GM19467 (cell line): Measurements from ENCODE around the gene DHRS2.

Experiments
- ATAC-seq: cut with Tn5 transposase; IDR thresholded peaks from one replicate; pipeline ENCODE4 v1.9.1; 2021; ENCODE audit warnings: mild to moderate bottlenecking, moderate library complexity; ENCODE audit not compliant: unreplicated experiment

DHRS2 gene

DNA sequence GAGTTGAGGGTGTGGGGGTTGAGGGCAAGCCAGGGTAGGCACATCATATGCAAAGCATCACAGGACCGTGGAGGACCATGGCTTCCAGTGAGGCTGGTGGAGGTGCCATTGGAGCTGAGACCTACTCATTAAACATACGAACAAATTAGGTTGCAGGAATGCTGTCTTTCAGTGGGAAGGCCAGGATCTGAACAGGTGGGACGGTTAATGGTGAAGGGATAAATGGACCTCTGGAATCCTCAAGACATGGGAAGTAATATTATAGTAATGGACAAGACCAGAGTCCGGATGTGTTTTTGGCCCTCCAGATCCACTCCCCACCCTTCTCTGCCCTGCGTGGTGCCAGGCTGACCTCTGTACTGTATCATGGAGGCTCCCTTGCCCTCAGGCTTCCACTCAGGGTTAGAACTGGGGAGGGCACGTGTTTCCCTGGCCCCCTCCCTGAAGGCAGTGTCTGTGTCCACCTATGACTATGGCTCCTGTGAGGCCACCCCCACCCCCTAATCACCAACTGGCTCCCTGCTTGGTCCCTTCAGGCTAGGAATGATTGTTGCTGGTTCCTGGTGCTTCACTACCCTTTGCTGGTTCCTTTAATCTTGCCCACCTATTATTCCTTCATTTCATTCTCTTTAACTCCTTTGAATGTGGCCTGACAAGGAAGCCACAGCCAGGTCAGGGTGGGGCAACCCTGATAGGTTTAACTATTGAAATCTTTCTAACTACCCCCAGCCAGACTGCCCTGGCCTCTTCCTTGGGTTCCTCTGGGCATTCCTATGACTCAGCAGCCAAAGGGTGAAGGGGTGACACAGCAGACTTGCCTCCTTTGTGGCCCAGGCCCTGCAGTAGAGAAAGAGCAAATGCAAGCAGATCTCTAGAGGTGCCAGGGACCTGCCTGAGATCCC, 10.7 kb downstream of the DHRS2 start:
- no peak for ATAC-seq

DNA sequence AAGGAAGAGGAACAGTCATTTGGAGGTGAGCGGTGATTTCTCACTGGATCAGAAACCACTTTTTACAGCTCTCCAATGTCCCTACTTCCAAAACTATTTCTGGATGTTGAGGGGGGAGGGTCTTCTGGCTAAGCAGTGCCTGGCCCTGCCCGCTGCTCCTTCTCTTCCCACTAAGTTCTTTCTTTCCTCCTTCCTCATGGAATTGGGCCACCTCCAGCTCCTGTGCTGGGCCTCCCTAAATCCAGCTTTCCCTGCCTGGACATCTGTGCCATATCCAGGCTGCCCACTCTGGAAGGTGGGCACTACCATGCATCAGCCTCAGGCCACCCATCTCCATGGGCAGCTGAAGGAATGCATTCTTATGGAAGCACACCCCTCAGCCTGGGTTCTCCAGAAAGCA, 11.5 kb downstream of the DHRS2 start:
- ATAC-seq: no peak

DNA sequence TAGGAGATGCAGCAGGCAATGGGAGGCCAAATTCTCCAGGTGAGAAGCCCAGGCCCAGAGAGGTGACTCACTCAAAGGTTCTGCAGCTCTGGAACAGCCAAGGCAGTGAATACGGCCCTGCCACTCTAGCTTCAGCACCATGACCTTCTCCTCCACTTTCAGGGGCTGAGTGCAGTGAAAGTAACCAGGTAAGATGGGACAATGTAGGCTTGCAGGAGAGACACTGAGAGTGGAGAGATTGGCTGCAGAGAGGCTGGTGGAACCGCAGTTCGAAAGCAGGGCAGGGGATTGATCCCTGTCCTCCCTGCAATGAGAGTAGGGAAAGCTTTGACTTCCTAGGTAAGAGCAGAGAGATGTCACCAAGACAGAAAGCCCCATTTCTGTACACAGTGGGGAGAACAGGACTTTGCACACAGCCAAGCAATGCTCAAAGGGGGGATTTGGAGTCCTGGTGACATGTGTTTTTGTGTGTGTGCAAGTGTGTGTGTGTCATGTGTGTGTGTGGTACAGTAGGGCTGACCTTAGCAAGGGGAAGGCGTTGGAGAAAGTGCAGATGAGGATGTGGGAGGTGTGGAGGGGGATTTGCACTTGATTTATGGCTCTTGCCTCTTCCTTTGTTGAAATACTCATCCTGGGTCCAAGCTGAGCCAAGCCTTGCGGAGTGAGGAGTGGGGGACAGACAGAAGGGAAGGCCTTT, 12.7 kb downstream of the DHRS2 start:
- ATAC-seq: no peak

DNA sequence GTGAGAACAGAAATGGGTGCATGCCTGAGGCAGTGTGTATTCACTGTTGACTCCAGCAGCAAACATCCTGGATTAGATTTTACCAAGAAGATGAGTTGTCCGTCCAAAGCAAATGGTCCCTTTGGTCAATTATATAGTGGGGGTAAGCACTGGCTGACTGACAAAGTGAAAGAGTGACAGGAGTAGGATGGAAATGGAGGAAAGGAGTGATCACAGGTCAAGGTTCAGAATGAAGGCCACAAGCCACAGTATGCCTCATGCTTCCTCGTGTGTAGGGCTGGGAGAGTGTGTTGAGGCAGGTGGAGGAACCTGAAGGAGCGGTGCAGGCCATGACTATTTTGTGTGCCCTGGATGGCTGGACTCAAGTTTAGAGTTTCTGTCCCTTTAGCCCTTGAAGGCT, 14.3 kb downstream of the DHRS2 start:
- ATAC-seq: no peak

DNA sequence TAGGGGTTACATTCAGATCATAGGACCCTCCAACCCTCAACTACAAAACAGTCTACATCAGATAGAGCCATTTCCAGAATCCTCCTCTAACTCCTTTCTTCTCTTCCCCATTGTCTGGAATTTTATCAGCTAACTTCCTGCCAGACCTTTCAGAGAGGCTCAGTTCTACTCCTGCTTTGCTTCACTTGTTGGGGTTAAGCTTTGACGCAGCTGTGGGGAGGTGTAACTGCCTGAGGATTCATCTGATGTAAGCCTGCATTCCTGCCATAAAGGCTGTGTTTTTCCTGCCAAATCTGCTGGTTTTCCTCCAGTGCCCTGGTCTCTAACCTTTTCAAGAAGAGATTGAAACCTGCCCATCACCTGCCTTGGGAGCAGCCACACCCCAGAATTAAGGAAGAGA, 16.9 kb downstream of the DHRS2 start:
- ATAC-seq: no peak

DNA sequence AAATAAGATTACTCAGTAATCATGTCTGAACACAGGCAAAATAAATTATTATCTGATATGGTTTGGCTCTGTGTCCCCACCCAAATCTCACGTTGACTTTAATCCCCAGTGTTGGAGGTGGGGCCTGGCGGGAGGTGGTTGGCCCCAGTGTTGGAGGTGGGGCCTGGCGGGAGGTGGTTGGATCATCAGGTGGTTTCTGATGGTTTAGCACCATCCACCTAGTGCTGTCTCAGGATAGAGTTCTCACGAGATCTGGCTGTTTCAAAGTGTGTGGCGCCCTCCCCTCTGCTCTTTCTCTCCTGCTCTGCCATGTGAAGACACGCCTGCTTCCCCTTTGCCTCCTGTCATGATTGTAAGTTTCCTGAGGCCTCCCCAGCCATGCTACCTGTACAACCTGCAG, 18.1 kb downstream of the DHRS2 start:
- no peak for ATAC-seq

DNA sequence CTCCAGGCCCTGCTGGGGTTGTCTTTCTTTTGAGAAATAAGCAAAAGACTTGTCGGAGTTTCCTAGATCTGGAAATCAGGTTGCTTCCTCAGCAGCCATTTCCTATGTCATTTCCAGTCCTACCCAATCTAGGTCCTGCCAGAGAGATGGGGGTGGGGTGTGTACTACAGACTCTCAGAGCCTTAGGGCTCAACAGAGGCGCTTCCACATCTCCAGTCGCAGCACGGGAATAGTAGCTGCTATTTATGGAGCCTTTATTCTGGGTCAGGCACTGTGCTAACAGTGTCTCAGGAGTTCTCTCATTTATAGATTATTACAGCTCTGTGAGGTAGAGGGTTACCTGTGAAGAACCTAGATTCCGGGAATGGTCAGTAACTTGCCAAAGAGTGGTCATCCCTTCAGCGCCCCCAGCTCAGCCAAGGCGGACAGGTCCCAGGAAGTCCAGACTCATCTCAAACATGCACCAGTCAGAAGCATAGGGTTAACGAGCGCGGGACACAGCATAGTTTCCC, 21.9 kb downstream of the DHRS2 start:
- no peak for ATAC-seq

DNA sequence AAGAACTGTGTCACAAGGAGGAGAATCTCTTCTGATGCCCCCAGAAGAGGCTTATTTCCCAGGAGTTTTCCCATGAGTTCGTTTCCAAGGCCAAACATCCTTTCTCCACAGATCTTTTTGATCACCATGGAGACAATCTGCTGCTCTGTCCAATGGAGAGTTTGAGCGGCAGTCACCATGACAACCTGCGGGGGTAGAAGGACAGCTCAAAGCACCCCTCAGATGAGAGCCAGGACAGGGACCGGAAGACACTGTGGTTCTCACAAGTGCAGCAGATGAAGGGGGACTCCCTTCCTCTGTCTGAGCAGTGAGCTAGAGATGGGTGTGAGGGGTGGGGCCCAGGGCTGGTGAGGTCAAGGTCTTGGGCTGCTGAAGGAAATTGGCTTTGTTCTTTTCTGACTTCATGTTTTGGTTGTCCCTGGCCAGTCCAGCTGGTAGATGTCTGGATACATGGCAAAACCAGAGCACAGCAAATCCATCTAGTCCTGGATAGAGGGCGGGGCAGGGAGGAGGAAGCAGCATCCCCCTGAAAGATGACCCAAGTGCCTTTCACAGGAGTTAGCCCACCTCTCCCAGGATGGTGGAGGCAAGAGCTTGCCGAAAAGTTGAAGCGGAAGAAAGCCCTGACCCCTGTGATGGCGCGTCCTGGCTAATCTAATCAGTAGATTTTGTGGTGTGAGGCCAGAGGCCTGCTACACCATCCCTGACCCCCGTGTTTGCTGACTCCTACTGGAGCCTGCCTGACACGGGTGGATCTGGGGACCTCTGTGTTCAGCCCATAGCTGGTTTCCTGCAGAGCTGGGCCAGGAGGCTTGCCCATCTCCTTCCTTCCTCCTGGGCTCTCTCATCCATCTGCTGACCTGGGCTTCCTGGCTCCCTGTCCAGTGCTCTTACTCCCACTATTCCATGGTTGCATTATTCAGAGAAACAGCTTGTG, 24.4 kb downstream of the DHRS2 start:
- ATAC-seq: peak; percentile 79

DNA sequence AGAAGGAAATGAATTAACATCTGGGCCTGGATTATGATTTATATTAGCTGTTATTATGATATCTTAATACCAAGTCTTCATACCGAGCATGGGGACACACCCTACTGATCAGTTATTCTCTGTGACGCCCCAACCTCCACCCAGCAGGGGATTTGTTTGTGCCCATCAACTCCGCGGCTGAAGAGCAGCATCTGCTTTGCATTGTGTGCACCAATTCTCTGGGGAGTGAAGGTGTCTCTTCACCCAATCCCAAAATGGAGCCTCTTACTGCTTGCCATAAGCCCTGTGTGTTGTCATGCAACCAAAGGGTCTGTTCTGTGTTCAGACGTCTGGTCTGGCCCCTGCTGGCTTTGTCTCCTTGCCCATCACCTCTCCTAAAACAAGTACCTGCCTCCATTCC, 25.4 kb downstream of the DHRS2 start:
- ATAC-seq: no peak

DNA sequence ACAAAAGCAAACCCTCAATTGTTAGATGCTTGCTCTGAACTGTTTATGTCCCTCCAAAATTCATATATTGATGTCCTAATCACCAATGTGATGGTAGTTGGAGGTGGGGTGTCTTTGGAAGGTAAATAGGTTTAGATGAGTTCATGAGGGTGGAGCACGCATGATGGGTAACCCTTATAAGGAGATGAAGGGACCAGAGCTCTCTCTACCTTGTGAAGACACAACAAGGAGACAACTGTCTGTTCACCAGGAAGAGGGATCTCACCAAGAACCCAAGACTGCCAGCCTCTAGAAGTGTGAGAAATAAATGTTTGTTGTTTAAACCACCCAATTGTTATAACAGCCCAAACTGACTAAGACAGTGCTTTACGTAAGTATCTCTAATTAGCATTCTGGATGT, 27.0 kb downstream of the DHRS2 start:
- ATAC-seq: no peak

DNA sequence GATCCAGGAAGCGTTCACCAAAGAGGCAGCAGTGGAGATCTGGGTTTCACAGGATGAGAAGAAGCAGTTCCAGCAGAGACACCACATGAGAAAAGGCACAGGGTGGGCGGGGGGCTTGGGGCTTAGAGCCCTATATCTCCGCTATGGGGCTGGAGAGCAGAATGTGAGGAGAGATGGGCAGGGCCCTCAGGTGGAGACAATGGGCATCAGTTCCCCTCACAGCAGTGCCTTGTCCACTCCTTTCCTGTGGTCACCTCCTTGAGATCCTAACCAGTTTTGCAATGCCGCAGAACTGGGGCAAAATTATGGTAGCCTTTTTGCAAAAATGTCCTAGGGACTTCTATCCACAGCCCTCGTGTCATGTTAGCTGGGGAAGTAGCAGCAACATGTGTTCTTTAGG, 27.5 kb downstream of the DHRS2 start:
- no peak for ATAC-seq

DNA sequence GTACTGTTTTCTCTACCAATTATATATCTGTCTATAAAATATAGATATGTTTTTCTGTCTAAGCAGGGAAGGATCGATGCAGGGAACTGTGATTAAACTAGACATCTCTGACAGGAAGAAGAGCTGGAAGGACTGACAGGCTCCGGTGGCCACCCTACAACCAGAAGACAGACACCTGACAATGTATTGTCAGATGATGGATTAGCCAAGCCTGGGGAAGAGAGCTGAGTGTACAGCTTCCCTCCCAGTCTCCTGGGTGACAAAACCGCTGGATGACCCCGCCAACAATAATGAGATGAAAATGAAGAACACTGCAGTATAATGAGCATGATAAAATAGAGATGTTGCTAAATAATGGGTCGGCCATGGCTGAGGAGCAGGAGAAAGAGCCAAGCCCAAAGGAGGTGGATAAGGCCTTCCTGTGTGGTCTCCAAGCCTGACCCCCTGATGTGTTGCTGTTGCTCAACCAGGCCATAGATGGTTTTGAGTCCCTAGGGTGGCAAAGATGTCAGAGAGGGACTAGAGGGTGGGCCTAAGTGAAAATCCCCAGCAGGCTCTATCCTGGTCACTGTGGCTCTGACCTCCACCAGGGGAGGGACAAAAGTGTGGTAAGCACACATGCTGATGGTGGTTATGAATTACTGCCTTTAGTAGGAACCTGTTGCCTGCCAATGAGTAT, 28.2 kb downstream of the DHRS2 start:
- no peak for ATAC-seq

DNA sequence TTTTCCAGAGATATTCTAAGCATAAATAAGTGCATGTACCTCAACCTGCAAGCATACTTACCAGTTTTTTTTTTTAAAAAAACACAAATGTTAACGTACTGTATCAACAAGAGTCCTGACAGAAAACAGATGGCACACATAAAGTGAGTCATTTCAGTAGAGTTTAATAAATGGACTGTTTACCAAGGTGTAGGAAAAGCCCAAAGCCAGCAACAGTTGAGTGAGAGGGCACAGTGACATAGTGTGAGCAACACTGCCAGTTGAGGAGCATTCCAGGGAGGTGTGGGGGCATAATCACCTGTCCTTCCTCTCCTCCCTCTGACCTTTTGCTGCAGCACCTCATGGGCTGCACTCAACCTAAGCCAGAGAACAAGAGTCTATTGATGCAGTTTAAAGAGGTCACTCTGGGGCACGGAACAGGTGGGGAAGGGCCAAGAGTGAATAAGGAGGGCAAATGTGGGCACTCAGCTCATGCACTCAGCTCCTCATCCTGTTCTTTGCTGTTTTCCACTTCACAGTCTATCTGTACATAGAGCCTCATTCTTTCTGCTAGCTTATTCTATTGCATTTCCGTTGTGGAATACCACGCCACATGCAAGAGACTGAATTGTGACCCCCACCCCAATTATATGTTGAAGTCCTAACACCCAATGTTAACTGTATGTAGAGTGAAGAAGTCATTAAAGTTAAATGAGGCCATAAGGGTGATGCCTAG, 29.3 kb downstream of the DHRS2 start:
- ATAC-seq: no peak

DNA sequence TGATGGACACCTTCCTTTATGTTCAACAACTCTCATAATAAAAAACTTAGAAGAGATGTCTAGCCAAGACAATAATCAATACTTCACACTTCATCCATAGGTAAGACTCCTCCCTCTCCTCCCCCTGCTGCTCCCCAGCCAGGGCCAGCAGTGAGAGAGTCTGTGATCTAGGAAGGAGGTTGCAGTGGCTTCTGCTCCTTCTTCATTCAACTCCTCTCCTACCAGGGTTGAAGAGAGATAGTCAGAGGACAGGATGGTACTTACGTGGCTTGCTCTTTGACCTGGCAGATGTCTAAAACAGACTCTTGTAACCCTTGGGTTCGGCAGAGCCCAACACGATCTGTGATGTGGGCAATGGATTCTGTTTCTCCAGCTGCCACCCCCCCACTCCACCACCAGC, 31.0 kb downstream of the DHRS2 start:
- no peak for ATAC-seq

DNA sequence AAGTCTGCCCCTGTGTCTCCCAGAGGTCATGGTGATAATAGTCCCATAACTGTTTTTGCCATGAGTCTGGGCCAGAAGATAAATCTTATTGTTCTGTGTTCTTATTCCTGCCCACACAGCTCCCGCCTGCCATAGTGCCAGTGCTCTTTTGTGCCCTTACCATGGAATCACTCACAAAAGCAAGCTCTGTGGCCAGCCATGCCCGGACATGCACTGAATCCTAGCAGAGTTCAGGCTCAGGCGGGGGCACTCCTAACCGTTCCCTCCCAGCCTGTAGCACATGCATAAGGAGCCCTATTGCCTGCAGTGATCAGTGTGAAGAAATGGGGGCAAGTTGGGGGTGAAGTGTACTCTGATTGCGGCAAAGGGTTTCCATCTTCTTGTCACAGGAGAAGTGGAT, 33.3 kb downstream of the DHRS2 start:
- ATAC-seq: no peak

DNA sequence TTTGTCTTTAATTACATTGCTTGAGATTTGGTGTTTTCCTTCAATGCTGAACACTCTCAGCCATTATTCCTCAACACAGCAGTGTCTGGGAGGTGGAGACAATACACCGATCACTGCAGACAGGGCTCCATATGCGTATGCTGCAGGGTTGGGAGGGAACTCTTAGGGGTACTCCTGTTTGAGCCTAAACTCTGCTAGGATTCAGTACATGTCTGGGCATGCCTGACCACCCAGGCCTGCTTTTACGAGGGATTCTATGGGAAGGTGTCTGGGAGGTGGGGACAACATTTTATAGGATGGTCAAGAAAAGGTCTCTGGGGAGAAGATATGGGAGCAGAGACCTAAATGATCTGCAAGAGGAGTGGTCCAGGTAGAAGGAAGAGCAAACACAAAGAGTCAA, 34.3 kb downstream of the DHRS2 start:
- ATAC-seq: no peak

DNA sequence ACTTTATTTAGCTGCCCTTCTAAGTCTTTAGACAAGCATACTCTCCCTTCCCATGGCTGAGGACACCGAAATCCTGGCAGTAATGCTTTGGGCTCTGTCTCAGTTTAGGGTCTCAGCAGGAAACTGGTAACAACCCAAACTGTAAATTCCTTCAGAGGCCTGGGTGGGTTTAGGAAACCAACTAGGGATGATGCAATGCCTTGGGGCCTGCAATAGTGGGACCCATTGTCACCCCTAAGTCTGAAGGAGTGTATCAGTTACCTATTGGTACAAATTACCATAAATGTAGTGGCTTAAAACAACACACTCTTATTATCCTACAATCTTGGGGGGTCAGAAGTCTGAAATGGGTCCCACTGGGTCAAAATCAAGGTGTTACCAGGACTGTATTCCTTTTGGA, 36.0 kb downstream of the DHRS2 start:
- ATAC-seq: no peak

DNA sequence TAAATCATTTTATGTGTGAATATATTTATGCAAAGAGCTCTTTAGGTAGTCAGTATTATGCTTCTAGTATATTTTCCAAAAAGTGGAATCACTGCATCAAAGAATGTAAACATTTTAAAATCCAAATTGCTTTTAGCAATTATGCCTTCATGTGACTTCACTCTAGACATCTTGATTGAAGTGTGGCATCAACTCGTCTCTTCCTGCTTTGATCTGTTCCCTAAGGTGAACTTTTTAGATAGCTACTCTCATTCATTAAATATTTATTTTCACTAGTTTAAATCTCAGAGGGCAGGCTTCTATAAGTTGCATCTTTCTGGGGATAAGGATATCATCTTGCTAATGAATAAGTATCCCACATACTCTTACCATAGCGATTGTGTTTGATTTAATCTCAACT, 39.2 kb downstream of the DHRS2 start:
- no peak for ATAC-seq

DNA sequence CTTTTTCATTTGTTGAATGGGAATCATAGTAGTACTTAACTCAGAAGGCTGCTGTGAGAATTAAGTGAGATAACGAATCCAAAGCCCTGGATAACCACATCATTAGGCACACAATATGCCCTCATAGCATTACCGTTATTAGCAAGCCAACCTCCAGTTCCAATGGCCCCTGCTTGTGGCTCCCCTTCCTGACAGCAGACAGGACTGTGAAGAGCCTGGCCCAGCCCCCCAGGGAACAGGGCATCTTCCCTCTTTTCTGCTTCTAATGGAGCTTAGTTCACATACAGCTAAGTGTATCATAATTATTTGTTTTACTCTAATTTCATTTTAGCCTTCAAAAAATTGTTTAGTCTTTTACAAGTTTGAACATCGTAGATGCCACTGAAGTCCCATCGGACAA, 39.7 kb downstream of the DHRS2 start:
- ATAC-seq: no peak

DNA sequence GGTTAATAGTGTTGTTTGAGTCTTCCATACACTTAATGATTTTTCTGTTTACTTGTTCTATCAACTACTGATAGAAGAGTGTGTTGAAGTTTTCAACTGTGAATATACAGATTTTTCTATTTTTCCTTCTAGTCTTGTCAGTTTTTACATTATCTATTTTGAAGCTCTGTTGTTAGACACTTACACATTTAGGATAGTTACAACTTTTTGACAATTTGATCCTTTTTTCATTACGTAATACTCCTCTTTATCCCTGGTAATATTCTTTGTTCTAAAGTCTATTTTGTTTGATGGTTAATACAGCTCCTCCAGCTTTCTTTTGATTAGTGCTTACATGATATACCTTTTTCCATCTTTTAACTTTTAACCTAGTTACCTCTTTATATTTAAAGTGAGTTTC, 45.2 kb downstream of the DHRS2 start:
- ATAC-seq: no peak
